Measurements from ENCODE around the gene RXRG.

- no peak for TF ChIP-seq CTCF (IDR thresholded peaks at IDR 0.05; ENCODE audit: low read depth, low read length, poor library complexity, severe bottlenecking)
- TF ChIP-seq EZH2phosphoT487 (IDR thresholded peaks at IDR 0.05; ENCODE audit: borderline replicate concordance, low read length) = no peak
Observed at GRCh38 chr1:165355977-165356811, 88.7 kb downstream of the RXRG start, which contains the start of gene LMX1A.
